ENCODE measurements around the gene LIPT2. TPM values are rescaled to one million over a fixed set of nuclear protein-coding genes. Genes with fewer than 3 reads are reported as not detected.

Gene LIPT2
- total RNA-seq, 1 donor from 2014 or later = 1.6 TPM

GRCh38 chr11:74444173-74444826 lies 49.2 kb downstream of the LIPT2 start:
- intact Hi-C loops (cut with DNase I) = loop anchor here (10.0 kb wide), 1 partner anchor 189 kb away; no protein-coding TSS in a partner anchor
- ATAC-seq (no peak), DNase-seq (ENCODE audit: low spot score) (no peak)

DNA sequence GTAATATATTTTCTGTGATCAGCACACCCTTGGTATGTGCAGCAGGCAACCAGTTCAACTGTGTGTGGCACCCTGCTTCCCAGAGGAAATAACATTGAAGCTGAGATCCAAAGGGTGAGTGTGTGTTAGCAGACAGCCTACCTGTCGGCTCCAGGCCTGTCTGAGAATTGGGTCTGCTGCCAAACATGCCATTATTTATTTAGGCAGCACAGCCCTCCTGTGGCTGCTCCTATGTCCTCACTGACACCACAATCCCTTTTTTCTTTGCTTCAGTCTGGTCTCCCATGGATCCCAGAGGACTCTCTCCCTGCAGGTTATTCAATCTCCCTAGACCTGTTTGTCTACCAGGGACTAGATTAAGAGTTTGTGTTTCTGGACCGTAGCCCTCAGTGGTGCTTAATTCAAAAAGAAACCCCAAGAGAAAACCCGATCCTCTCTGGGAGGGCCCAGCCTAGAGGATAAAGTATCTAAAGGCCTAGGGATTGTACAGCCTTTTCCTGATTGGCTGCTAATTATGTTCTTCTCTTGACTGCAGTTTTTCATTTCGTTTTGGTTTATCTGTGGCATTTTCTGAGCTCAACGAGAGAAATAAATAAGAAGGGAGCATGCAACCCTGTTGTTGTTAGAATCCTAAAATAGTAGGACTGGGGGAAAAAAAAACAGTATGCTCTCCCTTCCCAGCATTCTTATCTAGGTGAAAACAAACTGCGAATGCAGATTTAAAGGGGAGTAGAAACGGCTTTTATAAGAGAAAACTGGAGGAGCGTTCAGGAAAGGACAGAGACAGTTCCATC lies 50.3 kb downstream of the LIPT2 start:
- intact Hi-C loops (cut with DNase I) = loop anchor here (10.0 kb wide), 1 partner anchor 188 kb away; no protein-coding TSS in a partner anchor
- no peak for ATAC-seq
- DNase-seq (ENCODE audit: low spot score) = no peak

DNA sequence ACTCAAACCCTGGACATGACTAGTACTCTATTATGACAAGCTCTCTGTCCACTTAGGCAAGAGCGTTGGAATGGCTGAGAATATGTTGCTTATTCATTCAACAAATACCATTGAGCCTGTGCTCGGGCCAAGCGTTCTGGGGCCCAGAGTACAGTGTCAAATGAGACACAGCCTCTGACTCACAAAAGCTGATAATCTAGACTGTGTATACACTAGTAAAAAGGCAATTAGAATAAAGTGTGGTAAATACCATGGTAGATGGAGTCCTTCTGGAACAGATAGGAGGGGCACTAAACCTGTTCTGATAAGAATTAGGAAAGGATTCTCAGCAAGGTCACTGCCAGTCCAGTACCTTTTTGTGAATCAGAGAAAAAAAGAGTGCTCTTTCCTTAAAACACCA lies 50.9 kb downstream of the LIPT2 start:
- ATAC-seq = no peak
- DNase-seq (ENCODE audit: low spot score) = no peak
- intact Hi-C loops (cut with DNase I) = loop anchor here (10.0 kb wide), 1 partner anchor 188 kb away; no protein-coding TSS in a partner anchor

Other genes with a start within 250 kb of the LIPT2 start
- gene P4HA3, start 182.1 kb downstream of the LIPT2 start, total RNA-seq = 0.45 TPM
- 4.6 TPM for gene PGM2L1, start 95.3 kb downstream of the LIPT2 start, total RNA-seq
- gene KCNE3, start 26.2 kb downstream of the LIPT2 start, total RNA-seq = 9.0 TPM
- gene POLD3, start 98.9 kb upstream of the LIPT2 start, total RNA-seq = 15.9 TPM
- gene CHRDL2, start 237.7 kb upstream of the LIPT2 start, total RNA-seq = 0.89 TPM